GM23338 (cell line): ENCODE data around the gene STRIT1. TPM values are rescaled to one million over a fixed set of nuclear protein-coding genes. Genes with fewer than 3 reads are reported as not detected.

Source experiments
- ATAC-seq: fragments of 200-7000 bp; cut with Tn5 transposase; 3 replicates; pipeline ENCODE4 v1.9.1; 2020
- DNase-seq: peaks from one replicate; pipeline ENCODE4 v3.0.0-alpha.2; 2015; ENCODE audit warnings: low spot score
- H2AFZ ChIP-seq: fragments of 200-600 bp; sonication (generic); 2 replicates; pipeline ENCODE4 v1.8.0; 2016; ENCODE audit warnings: antibody characterized with exemption, mild to moderate bottlenecking, moderate library complexity
- H3F3A ChIP-seq: fragments of 200-600 bp; sonication (generic); replicated peaks from 2 replicates; pipeline ENCODE4 v1.8.0; 2017; ENCODE audit warnings: antibody characterized with exemption, mixed run types, low read depth
- H3K27ac ChIP-seq: fragments of 200-600 bp; sonication (generic); 2 replicates; pipeline ENCODE4 v1.6.1; 2016; ENCODE audit warnings: low read depth
- H3K27me3 ChIP-seq: fragments of 200-600 bp; sonication (generic); 2 replicates; pipeline ENCODE4 v1.8.0; 2016; ENCODE audit warnings: mild to moderate bottlenecking, mixed run types, moderate library complexity; ENCODE audit not compliant: insufficient read depth
- H3K36me3 ChIP-seq: fragments of 200-600 bp; sonication (generic); 2 replicates; pipeline ENCODE4 v1.8.0; 2016; ENCODE audit warnings: mild to moderate bottlenecking; ENCODE audit not compliant: insufficient read depth
- H3K4me1 ChIP-seq: fragments of 200-600 bp; sonication (generic); 2 replicates; pipeline ENCODE4 v1.8.0; 2016; ENCODE audit warnings: mild to moderate bottlenecking, moderate library complexity; ENCODE audit not compliant: insufficient read depth
- H3K4me2 ChIP-seq: fragments of 200-600 bp; sonication (generic); 2 replicates; pipeline ENCODE4 v1.7.1; 2017; ENCODE audit warnings: mixed run types
- H3K4me3 ChIP-seq: fragments of 200-600 bp; sonication (generic); 2 replicates; pipeline ENCODE4 v1.6.1; 2016; ENCODE audit warnings: mixed run types
- H3K79me2 ChIP-seq: fragments of 200-600 bp; sonication (generic); replicated peaks from 2 replicates; pipeline ENCODE4 v1.8.0; 2017; ENCODE audit warnings: mild to moderate bottlenecking; ENCODE audit not compliant: insufficient read depth
- H3K9me2 ChIP-seq: fragments of 200-600 bp; sonication (generic); 2 replicates; pipeline ENCODE4 v1.8.0; 2017; ENCODE audit not compliant: insufficient read depth
- H4K20me1 ChIP-seq: fragments of 200-600 bp; sonication (generic); replicated peaks from 2 replicates; pipeline ENCODE4 v1.8.0; 2017; ENCODE audit warnings: mild to moderate bottlenecking; ENCODE audit not compliant: insufficient read depth
- H3K27ac Mint-ChIP-seq: 2 replicates; pipeline ENCODE4 v1.8.0; 2020; ENCODE audit warnings: inconsistent platforms, mild to moderate bottlenecking, moderate library complexity, mixed read lengths
- H3K27me3 Mint-ChIP-seq: 3 replicates; pipeline ENCODE4 v1.8.0; 2022; ENCODE audit warnings: low read depth, mild to moderate bottlenecking, moderate library complexity, mixed read lengths, inconsistent platforms; ENCODE audit not compliant: insufficient read depth, poor library complexity
- H3K36me3 Mint-ChIP-seq: 3 replicates; pipeline ENCODE4 v1.8.0; 2021; ENCODE audit warnings: low read depth, mild to moderate bottlenecking, inconsistent platforms, moderate library complexity, mixed read lengths
- H3K4me1 Mint-ChIP-seq: 3 replicates; pipeline ENCODE4 v1.8.0; 2020; ENCODE audit warnings: mild to moderate bottlenecking, inconsistent platforms, mixed read lengths
- H3K4me3 Mint-ChIP-seq: 3 replicates; pipeline ENCODE4 v1.8.0; 2021; ENCODE audit warnings: moderate library complexity, mild to moderate bottlenecking, inconsistent platforms, mixed read lengths
- H3K9me3 Mint-ChIP-seq: 3 replicates; pipeline ENCODE4 v1.8.0; 2020; ENCODE audit warnings: moderate library complexity, mild to moderate bottlenecking, inconsistent platforms, mixed read lengths
- CREB1 ChIP-seq: fragments of 250-450 bp; sonication (Bioruptor Pico); IDR thresholded peaks from 2 replicates; pipeline ENCODE4 v1.5.0; 2020; ENCODE audit warnings: low read depth, mild to moderate bottlenecking, moderate library complexity
- EZH2phosphoT487 ChIP-seq: fragments of 200-600 bp; sonication (generic); IDR thresholded peaks from one replicate; pipeline ENCODE4 v1.8.1; 2018; ENCODE audit warnings: antibody characterized with exemption; ENCODE audit not compliant: unreplicated experiment
- JUNB ChIP-seq: IDR thresholded peaks from one replicate; pipeline ENCODE4 v1.6.1; 2016; ENCODE audit warnings: antibody characterized with exemption; ENCODE audit not compliant: unreplicated experiment
- NANOG ChIP-seq: IDR thresholded peaks from 2 replicates; pipeline ENCODE4 v1.6.1; 2016; ENCODE audit warnings: antibody characterized with exemption, borderline replicate concordance
- POLR2AphosphoS5 ChIP-seq: IDR thresholded peaks from 2 replicates; pipeline ENCODE4 v1.6.1; 2016; ENCODE audit warnings: antibody characterized with exemption, low read depth
- STAT1 ChIP-seq: IDR thresholded peaks from one replicate; pipeline ENCODE4 v1.6.1; 2016; ENCODE audit warnings: antibody characterized with exemption; ENCODE audit not compliant: unreplicated experiment
- ZNF114 ChIP-seq: fragments of 250-450 bp; sonication (Bioruptor Pico); IDR thresholded peaks from 2 replicates; pipeline ENCODE4 v1.5.0; 2020; ENCODE audit warnings: mild to moderate bottlenecking, moderate library complexity
- ZNF331 ChIP-seq: fragments of 250-450 bp; sonication (Bioruptor Pico); IDR thresholded peaks from 2 replicates; pipeline ENCODE4 v1.5.0; 2020; ENCODE audit warnings: low read depth, mild to moderate bottlenecking, moderate library complexity
- polyA plus RNA-seq: library from polyadenylated mRNA; unstranded; fragments of >200 nt; fragmentation: Nextera tagmentation; extraction: Ambion mirVana; gene quantifications from 2 replicates; pipeline ENCODE4 v1.2.1, GENCODE V29; 2016
- total RNA-seq: library from RNA; depleted of rRNA; stranded (reverse); fragments of >200 nt; shearing (Covaris generic); gene quantifications from 2 replicates; pipeline ENCODE4 v1.2.3, GENCODE V29; 2014
- TF ChIP-seq, protein P1 (sequence below), 2 experiments: fragments of 200-600 bp in 1 of 2; sonication (generic) in 1 of 2; conservative IDR thresholded peaks; 2 replicates each; pipeline versions ENCODE4 v1.5.1 to v1.6.1; 2016 to 2017; ENCODE audit warnings: antibody characterized with exemption in 2 of 2, low read depth in 2 of 2, mild to moderate bottlenecking in 2 of 2, moderate library complexity in 1 of 2
- TF ChIP-seq, protein P2 (sequence below): IDR thresholded peaks from one replicate; pipeline ENCODE4 v1.6.1; 2018; ENCODE audit warnings: antibody characterized with exemption; ENCODE audit not compliant: unreplicated experiment
- TF ChIP-seq, protein P3 (sequence below): fragments of 250-450 bp; sonication (Bioruptor Pico); IDR thresholded peaks from 2 replicates; pipeline ENCODE4 v1.5.0; 2020; ENCODE audit warnings: mild to moderate bottlenecking, moderate library complexity

The STRIT1 gene
- total and polyA plus RNA-seq, 2 experiments from 2014 or later, result 1.5 to 1.6 TPM

DNA sequence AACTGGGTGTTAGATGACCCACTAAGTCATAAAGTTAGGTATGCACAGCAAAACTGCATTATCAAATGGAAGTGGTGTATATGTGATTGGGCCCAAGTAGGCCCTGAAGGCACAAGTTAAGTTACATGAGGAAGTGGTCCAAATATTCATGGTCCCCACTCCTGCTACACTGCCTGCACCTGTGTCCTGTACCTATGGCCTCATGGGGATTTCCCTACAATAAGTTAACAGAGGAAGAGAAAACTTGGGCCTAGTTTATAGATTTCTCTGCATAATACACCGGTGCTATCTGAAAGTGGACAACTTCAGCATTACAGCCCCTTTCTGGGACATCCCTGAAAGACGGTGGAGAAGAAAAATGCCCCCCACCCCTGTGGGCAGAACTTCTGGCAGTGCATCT, 41.5 kb downstream of the STRIT1 start (continued):
- TF ChIP-seq, protein P1, sequence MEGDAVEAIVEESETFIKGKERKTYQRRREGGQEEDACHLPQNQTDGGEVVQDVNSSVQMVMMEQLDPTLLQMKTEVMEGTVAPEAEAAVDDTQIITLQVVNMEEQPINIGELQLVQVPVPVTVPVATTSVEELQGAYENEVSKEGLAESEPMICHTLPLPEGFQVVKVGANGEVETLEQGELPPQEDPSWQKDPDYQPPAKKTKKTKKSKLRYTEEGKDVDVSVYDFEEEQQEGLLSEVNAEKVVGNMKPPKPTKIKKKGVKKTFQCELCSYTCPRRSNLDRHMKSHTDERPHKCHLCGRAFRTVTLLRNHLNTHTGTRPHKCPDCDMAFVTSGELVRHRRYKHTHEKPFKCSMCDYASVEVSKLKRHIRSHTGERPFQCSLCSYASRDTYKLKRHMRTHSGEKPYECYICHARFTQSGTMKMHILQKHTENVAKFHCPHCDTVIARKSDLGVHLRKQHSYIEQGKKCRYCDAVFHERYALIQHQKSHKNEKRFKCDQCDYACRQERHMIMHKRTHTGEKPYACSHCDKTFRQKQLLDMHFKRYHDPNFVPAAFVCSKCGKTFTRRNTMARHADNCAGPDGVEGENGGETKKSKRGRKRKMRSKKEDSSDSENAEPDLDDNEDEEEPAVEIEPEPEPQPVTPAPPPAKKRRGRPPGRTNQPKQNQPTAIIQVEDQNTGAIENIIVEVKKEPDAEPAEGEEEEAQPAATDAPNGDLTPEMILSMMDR (conservative IDR thresholded peaks at IDR 0.05; ENCODE audit: low read depth in 2 of 2), result no peak

DNA sequence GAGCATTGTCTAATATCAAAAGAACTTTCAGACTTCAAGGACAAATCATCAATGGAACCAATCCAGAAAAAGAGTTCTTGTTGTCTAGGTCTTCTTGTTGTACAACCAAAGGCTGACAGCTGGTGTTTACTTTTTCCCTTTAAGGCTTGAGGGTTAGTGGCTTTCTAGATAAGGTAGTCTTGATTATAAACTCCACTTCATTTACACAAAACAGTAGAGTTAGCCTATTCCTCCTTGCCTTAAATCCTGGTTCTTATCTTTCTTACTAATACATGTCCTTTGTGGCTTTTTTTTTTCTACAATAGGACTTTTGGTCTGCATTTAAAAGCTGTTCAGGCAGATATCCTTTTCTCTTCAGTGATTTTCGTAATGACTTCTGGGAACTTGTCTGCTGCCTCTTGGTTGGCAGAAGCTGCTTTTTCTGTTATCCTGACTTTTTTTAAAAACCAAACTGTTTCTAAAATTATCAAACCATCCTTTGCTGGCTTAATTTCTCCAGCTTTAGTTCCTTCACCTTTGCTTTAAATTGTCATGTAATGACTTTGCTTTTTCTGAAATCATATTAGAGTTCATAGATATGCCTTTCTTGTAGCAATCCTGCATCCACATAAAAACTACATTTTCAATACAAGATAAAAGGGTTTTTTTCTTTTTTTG, 44.8 kb downstream of the STRIT1 start:
- H3K79me2 ChIP-seq, result no peaks in the 10 kb centered on the region
- H3K36me3 Mint-ChIP-seq, result peaks cover 4% of the 10 kb centered on the region
- H3K4me3 ChIP-seq, result no peak overlapping the region
- no peak overlapping the region for H3K27ac Mint-ChIP-seq
- no peaks in the 10 kb centered on the region for H3K27me3 Mint-ChIP-seq
- no peaks in the 10 kb centered on the region for H3K4me1 Mint-ChIP-seq
- no peak overlapping the region for H3K4me3 Mint-ChIP-seq
- H3K4me2 ChIP-seq, result no peak overlapping the region
- H3K27ac ChIP-seq, result no peak overlapping the region
- ATAC-seq (no peak), DNase-seq (no peak)
- no peak overlapping the region for H2AFZ ChIP-seq
- no peaks in the 10 kb centered on the region for H3K27me3 ChIP-seq
- H4K20me1 ChIP-seq, result no peaks in the 10 kb centered on the region
- H3K36me3 ChIP-seq, result no peaks in the 10 kb centered on the region
- H3K9me3 Mint-ChIP-seq, result no peaks in the 10 kb centered on the region; the same call in 2 of the 3 replicates
- H3K4me1 ChIP-seq, result no peaks in the 10 kb centered on the region
- H3K9me2 ChIP-seq, result peaks cover 23% of the 10 kb centered on the region
- H3F3A ChIP-seq, result no peaks in the 10 kb centered on the region
- TF ChIP-seq POLR2AphosphoS5, result no peak
- no peak for TF ChIP-seq ZNF331 (CRISPR knock-in tag)
- no peak for TF ChIP-seq JUNB
- TF ChIP-seq, protein P2, sequence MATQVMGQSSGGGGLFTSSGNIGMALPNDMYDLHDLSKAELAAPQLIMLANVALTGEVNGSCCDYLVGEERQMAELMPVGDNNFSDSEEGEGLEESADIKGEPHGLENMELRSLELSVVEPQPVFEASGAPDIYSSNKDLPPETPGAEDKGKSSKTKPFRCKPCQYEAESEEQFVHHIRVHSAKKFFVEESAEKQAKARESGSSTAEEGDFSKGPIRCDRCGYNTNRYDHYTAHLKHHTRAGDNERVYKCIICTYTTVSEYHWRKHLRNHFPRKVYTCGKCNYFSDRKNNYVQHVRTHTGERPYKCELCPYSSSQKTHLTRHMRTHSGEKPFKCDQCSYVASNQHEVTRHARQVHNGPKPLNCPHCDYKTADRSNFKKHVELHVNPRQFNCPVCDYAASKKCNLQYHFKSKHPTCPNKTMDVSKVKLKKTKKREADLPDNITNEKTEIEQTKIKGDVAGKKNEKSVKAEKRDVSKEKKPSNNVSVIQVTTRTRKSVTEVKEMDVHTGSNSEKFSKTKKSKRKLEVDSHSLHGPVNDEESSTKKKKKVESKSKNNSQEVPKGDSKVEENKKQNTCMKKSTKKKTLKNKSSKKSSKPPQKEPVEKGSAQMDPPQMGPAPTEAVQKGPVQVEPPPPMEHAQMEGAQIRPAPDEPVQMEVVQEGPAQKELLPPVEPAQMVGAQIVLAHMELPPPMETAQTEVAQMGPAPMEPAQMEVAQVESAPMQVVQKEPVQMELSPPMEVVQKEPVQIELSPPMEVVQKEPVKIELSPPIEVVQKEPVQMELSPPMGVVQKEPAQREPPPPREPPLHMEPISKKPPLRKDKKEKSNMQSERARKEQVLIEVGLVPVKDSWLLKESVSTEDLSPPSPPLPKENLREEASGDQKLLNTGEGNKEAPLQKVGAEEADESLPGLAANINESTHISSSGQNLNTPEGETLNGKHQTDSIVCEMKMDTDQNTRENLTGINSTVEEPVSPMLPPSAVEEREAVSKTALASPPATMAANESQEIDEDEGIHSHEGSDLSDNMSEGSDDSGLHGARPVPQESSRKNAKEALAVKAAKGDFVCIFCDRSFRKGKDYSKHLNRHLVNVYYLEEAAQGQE, result no peak
- TF ChIP-seq CREB1 (CRISPR knock-in tag), result no peak
- TF ChIP-seq NANOG, result no peak
- TF ChIP-seq, protein P3, sequence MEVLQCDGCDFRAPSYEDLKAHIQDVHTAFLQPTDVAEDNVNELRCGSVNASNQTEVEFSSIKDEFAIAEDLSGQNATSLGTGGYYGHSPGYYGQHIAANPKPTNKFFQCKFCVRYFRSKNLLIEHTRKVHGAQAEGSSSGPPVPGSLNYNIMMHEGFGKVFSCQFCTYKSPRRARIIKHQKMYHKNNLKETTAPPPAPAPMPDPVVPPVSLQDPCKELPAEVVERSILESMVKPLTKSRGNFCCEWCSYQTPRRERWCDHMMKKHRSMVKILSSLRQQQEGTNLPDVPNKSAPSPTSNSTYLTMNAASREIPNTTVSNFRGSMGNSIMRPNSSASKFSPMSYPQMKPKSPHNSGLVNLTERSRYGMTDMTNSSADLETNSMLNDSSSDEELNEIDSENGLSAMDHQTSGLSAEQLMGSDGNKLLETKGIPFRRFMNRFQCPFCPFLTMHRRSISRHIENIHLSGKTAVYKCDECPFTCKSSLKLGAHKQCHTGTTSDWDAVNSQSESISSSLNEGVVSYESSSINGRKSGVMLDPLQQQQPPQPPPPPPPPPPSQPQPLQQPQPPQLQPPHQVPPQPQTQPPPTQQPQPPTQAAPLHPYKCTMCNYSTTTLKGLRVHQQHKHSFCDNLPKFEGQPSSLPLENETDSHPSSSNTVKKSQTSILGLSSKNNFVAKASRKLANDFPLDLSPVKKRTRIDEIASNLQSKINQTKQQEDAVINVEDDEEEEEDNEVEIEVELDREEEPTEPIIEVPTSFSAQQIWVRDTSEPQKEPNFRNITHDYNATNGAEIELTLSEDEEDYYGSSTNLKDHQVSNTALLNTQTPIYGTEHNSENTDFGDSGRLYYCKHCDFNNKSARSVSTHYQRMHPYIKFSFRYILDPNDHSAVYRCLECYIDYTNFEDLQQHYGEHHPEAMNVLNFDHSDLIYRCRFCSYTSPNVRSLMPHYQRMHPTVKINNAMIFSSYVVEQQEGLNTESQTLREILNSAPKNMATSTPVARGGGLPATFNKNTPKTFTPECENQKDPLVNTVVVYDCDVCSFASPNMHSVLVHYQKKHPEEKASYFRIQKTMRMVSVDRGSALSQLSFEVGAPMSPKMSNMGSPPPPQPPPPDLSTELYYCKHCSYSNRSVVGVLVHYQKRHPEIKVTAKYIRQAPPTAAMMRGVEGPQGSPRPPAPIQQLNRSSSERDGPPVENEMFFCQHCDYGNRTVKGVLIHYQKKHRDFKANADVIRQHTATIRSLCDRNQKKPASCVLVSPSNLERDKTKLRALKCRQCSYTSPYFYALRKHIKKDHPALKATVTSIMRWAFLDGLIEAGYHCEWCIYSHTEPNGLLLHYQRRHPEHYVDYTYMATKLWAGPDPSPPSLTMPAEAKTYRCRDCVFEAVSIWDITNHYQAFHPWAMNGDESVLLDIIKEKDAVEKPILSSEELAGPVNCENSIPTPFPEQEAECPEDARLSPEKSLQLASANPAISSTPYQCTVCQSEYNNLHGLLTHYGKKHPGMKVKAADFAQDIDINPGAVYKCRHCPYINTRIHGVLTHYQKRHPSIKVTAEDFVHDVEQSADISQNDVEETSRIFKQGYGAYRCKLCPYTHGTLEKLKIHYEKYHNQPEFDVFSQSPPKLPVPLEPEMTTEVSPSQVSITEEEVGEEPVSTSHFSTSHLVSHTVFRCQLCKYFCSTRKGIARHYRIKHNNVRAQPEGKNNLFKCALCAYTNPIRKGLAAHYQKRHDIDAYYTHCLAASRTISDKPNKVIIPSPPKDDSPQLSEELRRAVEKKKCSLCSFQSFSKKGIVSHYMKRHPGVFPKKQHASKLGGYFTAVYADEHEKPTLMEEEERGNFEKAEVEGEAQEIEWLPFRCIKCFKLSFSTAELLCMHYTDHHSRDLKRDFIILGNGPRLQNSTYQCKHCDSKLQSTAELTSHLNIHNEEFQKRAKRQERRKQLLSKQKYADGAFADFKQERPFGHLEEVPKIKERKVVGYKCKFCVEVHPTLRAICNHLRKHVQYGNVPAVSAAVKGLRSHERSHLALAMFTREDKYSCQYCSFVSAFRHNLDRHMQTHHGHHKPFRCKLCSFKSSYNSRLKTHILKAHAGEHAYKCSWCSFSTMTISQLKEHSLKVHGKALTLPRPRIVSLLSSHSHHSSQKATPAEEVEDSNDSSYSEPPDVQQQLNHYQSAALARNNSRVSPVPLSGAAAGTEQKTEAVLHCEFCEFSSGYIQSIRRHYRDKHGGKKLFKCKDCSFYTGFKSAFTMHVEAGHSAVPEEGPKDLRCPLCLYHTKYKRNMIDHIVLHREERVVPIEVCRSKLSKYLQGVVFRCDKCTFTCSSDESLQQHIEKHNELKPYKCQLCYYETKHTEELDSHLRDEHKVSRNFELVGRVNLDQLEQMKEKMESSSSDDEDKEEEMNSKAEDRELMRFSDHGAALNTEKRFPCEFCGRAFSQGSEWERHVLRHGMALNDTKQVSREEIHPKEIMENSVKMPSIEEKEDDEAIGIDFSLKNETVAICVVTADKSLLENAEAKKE (CRISPR knock-in tag), result no peak
- no peak for TF ChIP-seq EZH2phosphoT487
- TF ChIP-seq STAT1, result no peak
- TF ChIP-seq, protein P1 (conservative IDR thresholded peaks at IDR 0.05; ENCODE audit: low read depth in 2 of 2), result no peak
- no peak for TF ChIP-seq ZNF114 (CRISPR knock-in tag)
